ENCODE measurements around the gene ELL.
"Not testable (repeated sequence)": the region's sequence is repeated elsewhere in the genome, so short reads cannot be mapped to it uniquely, and the experiment has no call there.

ELL gene

GRCh38 chr19:18531485-18531884, 9.6 kb upstream of the ELL start:
- DNase-seq, result no peak

GRCh38 chr19:18529782-18530181, 7.9 kb upstream of the ELL start:
- no peak for DNase-seq

- no peak for DNase-seq
These were observed 4.4 kb upstream of the ELL start for GRCh38 chr19:18526316-18526715.

GRCh38 chr19:18523841-18524240, 2.0 kb upstream of the ELL start:
- DNase-seq, result no peak

GRCh38 chr19:18522862-18523440, 1.1 kb upstream of the ELL start:
- DNase-seq, result not testable (repeated sequence)

GRCh38 chr19:18522124-18522861, 423 bp upstream of the ELL start:
- DNase-seq, result peak; percentile 100

GRCh38 chr19:18520848-18521691, 800 bp downstream of the ELL start:
- DNase-seq, result no peak

GRCh38 chr19:18519962-18520847, 1.7 kb downstream of the ELL start:
- DNase-seq, result peak; percentile 40

- DNase-seq, result no peak
These were observed 3.2 kb downstream of the ELL start for GRCh38 chr19:18518639-18519038.

GRCh38 chr19:18517606-18518005, 4.3 kb downstream of the ELL start:
- DNase-seq, result no peak

- DNase-seq, result no peak
These were observed 5.9 kb downstream of the ELL start for GRCh38 chr19:18515959-18516358.

GRCh38 chr19:18514800-18515682, 6.8 kb downstream of the ELL start:
- DNase-seq, result no peak

- DNase-seq, result no peak
These were observed 8.0 kb downstream of the ELL start for GRCh38 chr19:18513868-18514267.

- no peak for DNase-seq
These were observed 11.7 kb downstream of the ELL start for GRCh38 chr19:18510216-18510615.

GRCh38 chr19:18508585-18508984, 13.3 kb downstream of the ELL start:
- no peak for DNase-seq

GRCh38 chr19:18507727-18508440, 14.0 kb downstream of the ELL start:
- DNase-seq, result no peak

- DNase-seq, result no peak
These were observed 14.7 kb downstream of the ELL start for GRCh38 chr19:18507021-18507726.

- no peak for DNase-seq
These were observed 15.6 kb downstream of the ELL start for GRCh38 chr19:18506101-18506930.

- DNase-seq, result no peak
These were observed 16.8 kb downstream of the ELL start for GRCh38 chr19:18504886-18505610.
